Transverse colon (tissue), 3 donors: ENCODE results near the gene MYNN.

ENCODE experiments used
- POLR2A ChIP-seq: fragments of 450-650 bp; IDR thresholded peaks from one replicate; pipeline ENCODE4 v1.6.1; 2016; ENCODE audit warnings: antibody characterized with exemption, mild to moderate bottlenecking, moderate library complexity
- TF ChIP-seq, protein P1 (sequence below), 5 experiments: fragments of 200-600 bp in 3 of 5; fragments of 450-650 bp in 2 of 5; sonication (generic) in 3 of 5; IDR thresholded peaks; 1 replicate in 2 of 5; 2 replicates in 3 of 5; pipeline ENCODE4 v1.5.1; 2016 to 2017; ENCODE audit warnings: antibody characterized with exemption in 5 of 5, inconsistent platforms in 3 of 5, mild to moderate bottlenecking in 2 of 5, moderate library complexity in 1 of 5

DNA sequence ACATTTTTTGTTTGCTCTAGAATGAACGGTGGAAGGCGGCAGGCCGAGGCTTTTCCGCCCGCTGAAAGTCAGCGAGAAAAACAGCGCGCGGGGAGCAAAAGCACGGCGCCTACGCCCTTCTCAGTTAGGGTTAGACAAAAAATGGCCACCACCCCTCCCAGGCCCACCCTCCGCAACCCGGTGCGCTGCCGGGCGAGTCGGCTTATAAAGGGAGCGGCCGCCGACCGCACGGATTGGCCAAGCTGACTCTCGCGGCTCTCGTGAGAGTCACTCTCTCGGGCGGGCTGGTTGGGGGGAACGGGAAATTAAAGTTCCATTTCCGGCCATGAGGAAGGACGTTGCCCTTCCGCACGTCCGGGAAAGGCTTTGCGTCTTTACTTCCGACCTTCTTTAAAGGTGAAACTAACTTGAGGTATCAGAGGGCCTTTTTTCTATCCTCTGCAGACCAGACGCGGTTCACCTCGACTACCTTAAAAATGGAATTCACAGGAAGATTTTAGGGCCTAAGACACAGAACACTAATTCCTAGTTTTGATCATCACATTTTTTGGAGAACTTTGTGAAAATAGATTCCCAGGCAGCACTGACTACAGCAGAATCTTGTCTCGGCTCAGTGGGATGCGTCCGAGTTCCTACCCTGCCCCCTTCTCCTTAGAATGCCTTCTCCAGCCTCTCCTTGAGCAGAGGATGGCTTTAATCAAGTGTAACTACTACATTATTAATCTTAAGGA, 8.1 kb upstream of the MYNN start, which contains the start of gene TERC:
- peak; percentile 99 for TF ChIP-seq POLR2A
- TF ChIP-seq, protein P1, sequence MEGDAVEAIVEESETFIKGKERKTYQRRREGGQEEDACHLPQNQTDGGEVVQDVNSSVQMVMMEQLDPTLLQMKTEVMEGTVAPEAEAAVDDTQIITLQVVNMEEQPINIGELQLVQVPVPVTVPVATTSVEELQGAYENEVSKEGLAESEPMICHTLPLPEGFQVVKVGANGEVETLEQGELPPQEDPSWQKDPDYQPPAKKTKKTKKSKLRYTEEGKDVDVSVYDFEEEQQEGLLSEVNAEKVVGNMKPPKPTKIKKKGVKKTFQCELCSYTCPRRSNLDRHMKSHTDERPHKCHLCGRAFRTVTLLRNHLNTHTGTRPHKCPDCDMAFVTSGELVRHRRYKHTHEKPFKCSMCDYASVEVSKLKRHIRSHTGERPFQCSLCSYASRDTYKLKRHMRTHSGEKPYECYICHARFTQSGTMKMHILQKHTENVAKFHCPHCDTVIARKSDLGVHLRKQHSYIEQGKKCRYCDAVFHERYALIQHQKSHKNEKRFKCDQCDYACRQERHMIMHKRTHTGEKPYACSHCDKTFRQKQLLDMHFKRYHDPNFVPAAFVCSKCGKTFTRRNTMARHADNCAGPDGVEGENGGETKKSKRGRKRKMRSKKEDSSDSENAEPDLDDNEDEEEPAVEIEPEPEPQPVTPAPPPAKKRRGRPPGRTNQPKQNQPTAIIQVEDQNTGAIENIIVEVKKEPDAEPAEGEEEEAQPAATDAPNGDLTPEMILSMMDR (IDR thresholded peaks at IDR 0.05) = peak in 1 of 5 experiments; percentile 6
